ENCODE measurements around the gene BCL7A. TPM values are rescaled to one million over a fixed set of nuclear protein-coding genes. Genes with fewer than 3 reads are reported as not detected.
"Not testable (repeated sequence)": the region's sequence is repeated elsewhere in the genome, so short reads cannot be mapped to it uniquely, and the experiment has no call there.

The BCL7A gene
- polyA plus RNA-seq, 3 donors: 0.34 to 0.79 (median 0.56) TPM

GRCh38 chr12:122102331-122102730, 80.6 kb downstream of the BCL7A start:
- Histone ChIP-seq H3K4me1 (ENCODE audit: control insufficient read depth in 1 of 2, insufficient read depth in 2 of 2, low read length in 2 of 2) (peaks cover 60 to 61% of the 10 kb centered on the region in 2 donors), H3K36me3 (replicated peaks in 1 of 2; ENCODE audit: control insufficient read depth in 1 of 2, insufficient read depth in 2 of 2, low read length in 2 of 2) (no peaks in the 10 kb centered on the region), H3K9ac (ENCODE audit: insufficient read depth, low read length, poor library complexity, severe bottlenecking) (no peak overlapping the region), H3K27ac (ENCODE audit: low read depth in 1 of 2, low read length in 2 of 2) (no peak overlapping the region), H3K4me2 (replicated peaks; ENCODE audit: extremely low read depth, low read length, poor library complexity, severe bottlenecking) (no peak overlapping the region), H3K27me3 (ENCODE audit: control insufficient read depth in 2 of 2, insufficient read depth in 2 of 2, low read length in 2 of 2) (no peaks in the 10 kb centered on the region), H2AFZ (ENCODE audit: insufficient read depth, low read depth, low read length, poor library complexity, severe bottlenecking) (no peak overlapping the region), H3K9me3 (replicated peaks in 1 of 2; ENCODE audit: control insufficient read depth in 1 of 2, insufficient read depth in 1 of 2, low read length in 2 of 2) (no peaks in the 10 kb centered on the region), H3K79me2 (ENCODE audit: insufficient read depth, low read length) (peaks cover 97% of the 10 kb centered on the region), H4K20me1 (ENCODE audit: insufficient read depth, low read length) (peaks cover 99% of the 10 kb centered on the region), H3K4me3 (replicated peaks in 1 of 3; ENCODE audit: low read depth in 2 of 3, low read length in 3 of 3) (no peak overlapping the region)
- no peak for TF ChIP-seq CTCF (IDR thresholded peaks at IDR 0.05)
- H3K27ac Mint-ChIP-seq: no peak overlapping the region
- H3K36me3 Mint-ChIP-seq: peaks cover 8 to 19% of the 10 kb centered on the region in 2 donors
- WGBS (ENCODE audit: insufficient coverage): no CpG with 5 or more reads among the region's 3 CpGs
- H3K4me3 Mint-ChIP-seq: no peak overlapping the region
- DNase-seq: no peak
- no peaks in the 10 kb centered on the region for H3K27me3 Mint-ChIP-seq (ENCODE audit: low read depth in 3 of 3)
- intact Hi-C loops (cut with micrococcal nuclease): no loop called here
- peaks cover 71% of the 10 kb centered on the region for H3K4me1 Mint-ChIP-seq
- H3K9me3 Mint-ChIP-seq: peaks cover 0 to 3% (median 0%) of the 10 kb centered on the region in 7 donors

DNA sequence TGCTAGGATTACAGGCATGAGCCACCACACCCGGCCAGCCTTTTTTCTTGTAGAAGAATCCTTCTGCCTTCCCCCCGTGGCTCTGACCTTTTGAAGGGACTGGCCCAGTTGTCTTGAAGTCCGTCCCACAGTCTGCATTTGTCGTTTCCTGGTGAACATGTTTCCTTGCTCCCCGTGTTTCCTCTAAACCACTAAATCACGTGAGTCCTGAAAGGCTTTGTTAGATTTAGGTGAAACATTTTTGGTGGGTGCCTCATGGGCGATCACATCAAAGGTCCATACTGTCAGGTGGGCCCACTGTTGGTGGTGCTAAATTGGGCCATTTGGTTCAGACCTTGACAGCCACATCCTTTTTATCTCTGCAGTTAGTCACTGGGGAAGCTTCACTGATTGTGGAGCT, 83.2 kb downstream of the BCL7A start:
- peaks cover 97% of the 10 kb centered on the region for H3K79me2 ChIP-seq (ENCODE audit: insufficient read depth, low read length)
- no peaks in the 10 kb centered on the region for H3K27me3 Mint-ChIP-seq (ENCODE audit: low read depth in 3 of 3)

DNA sequence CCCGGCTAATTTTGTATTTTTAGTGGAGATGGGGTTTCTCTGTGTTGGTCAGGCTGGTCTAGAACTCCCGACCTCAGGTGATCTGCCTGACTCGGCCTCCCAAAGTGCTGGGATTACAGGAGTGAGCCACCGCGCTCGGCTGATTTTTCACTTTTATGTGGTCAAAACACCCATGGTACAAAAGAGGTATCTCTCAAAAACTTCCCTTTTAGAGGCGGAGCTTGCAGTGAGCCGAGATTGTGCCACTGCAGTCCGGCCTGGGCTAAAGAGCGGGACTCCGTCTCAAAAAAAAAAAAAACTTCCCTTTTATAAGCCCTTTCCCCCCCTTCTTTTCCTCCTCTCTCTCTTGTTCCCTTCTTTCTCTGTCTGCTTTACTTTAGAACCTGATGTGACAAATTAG, 83.8 kb downstream of the BCL7A start:
- peaks cover 97% of the 10 kb centered on the region for H3K79me2 ChIP-seq (ENCODE audit: insufficient read depth, low read length)
- H3K9ac ChIP-seq (ENCODE audit: insufficient read depth, low read length, poor library complexity, severe bottlenecking): peak overlapping the region; percentile 36
- Mint-ChIP-seq H3K36me3 (peaks cover 9 to 27% of the 10 kb centered on the region in 2 donors), H3K4me3 (peak overlapping the region; percentile 58 to 78), H3K27ac (peak overlapping the region; percentile 62 to 93 (median 89)), H3K4me1 (peaks cover 67% of the 10 kb centered on the region)
- peak overlapping the region; percentile 20 for H3K4me2 ChIP-seq (replicated peaks; ENCODE audit: extremely low read depth, low read length, poor library complexity, severe bottlenecking)
- H3K27me3 Mint-ChIP-seq (ENCODE audit: low read depth in 3 of 3); H3K9me3 Mint-ChIP-seq; H3K27me3 ChIP-seq (ENCODE audit: control insufficient read depth in 2 of 2, insufficient read depth in 2 of 2, low read length in 2 of 2); H2AFZ ChIP-seq (ENCODE audit: insufficient read depth, low read depth, low read length, poor library complexity, severe bottlenecking); H3K9me3 ChIP-seq (replicated peaks in 1 of 2; ENCODE audit: control insufficient read depth in 1 of 2, insufficient read depth in 1 of 2, low read length in 2 of 2); H3K36me3 ChIP-seq (replicated peaks in 1 of 2; ENCODE audit: control insufficient read depth in 1 of 2, insufficient read depth in 2 of 2, low read length in 2 of 2): not testable (repeated sequence)
- intact Hi-C loops (cut with micrococcal nuclease): loop anchor here in 1 of 2 donors (2.0 kb wide), 1 partner anchor 15 kb away; no protein-coding TSS in a partner anchor
- H4K20me1 ChIP-seq (ENCODE audit: insufficient read depth, low read length): peaks cover 99% of the 10 kb centered on the region
- H3K4me3 ChIP-seq (replicated peaks in 1 of 3; ENCODE audit: low read depth in 2 of 3, low read length in 3 of 3): peak overlapping the region in 2 of 3 experiments; percentile 8 to 54
- H3K27ac ChIP-seq (ENCODE audit: low read depth in 1 of 2, low read length in 2 of 2): peak overlapping the region; percentile 4 to 63
- DNase-seq: peak; percentile 30 to 62 (median 57)
- peaks cover 45% of the 10 kb centered on the region in 2 donors for H3K4me1 ChIP-seq (ENCODE audit: control insufficient read depth in 1 of 2, insufficient read depth in 2 of 2, low read length in 2 of 2)
- 11% methylated on average over 10 of the region's 11 CpGs for WGBS (ENCODE audit: insufficient coverage)

More for the DNA sequence above, 83.2 kb downstream of the BCL7A start:
- peak overlapping the region; percentile 4 to 63 for H3K27ac ChIP-seq (ENCODE audit: low read depth in 1 of 2, low read length in 2 of 2)
- H3K9ac ChIP-seq (ENCODE audit: insufficient read depth, low read length, poor library complexity, severe bottlenecking): no peak overlapping the region
- peak overlapping the region; percentile 20 for H3K4me2 ChIP-seq (replicated peaks; ENCODE audit: extremely low read depth, low read length, poor library complexity, severe bottlenecking)
- 17% methylated on average over 3 of the region's 7 CpGs for WGBS (ENCODE audit: insufficient coverage)
- H3K9me3 Mint-ChIP-seq: peaks cover 0 to 3% (median 0%) of the 10 kb centered on the region in 7 donors
- no peaks in the 10 kb centered on the region for H3K36me3 ChIP-seq (replicated peaks in 1 of 2; ENCODE audit: control insufficient read depth in 1 of 2, insufficient read depth in 2 of 2, low read length in 2 of 2)
- peaks cover 9 to 25% of the 10 kb centered on the region in 2 donors for H3K36me3 Mint-ChIP-seq
- intact Hi-C loops (cut with micrococcal nuclease): loop anchor here in 1 of 2 donors (2.0 kb wide), 1 partner anchor 14 kb away; no protein-coding TSS in a partner anchor
- H2AFZ ChIP-seq (ENCODE audit: insufficient read depth, low read depth, low read length, poor library complexity, severe bottlenecking): no peak overlapping the region
- peak overlapping the region; percentile 57 to 91 (median 88) for H3K27ac Mint-ChIP-seq
- no peak for DNase-seq
- H3K27me3 ChIP-seq (ENCODE audit: control insufficient read depth in 2 of 2, insufficient read depth in 2 of 2, low read length in 2 of 2): no peaks in the 10 kb centered on the region
- H3K9me3 ChIP-seq (replicated peaks in 1 of 2; ENCODE audit: control insufficient read depth in 1 of 2, insufficient read depth in 1 of 2, low read length in 2 of 2): no peaks in the 10 kb centered on the region
- peak overlapping the region in 1 of 2 donors; percentile 78 for H3K4me3 Mint-ChIP-seq
- H3K4me1 Mint-ChIP-seq: peaks cover 72% of the 10 kb centered on the region
- peak overlapping the region in 1 of 3 experiments; percentile 54 for H3K4me3 ChIP-seq (replicated peaks in 1 of 3; ENCODE audit: low read depth in 2 of 3, low read length in 3 of 3)
- peaks cover 99% of the 10 kb centered on the region for H4K20me1 ChIP-seq (ENCODE audit: insufficient read depth, low read length)
- H3K4me1 ChIP-seq (ENCODE audit: control insufficient read depth in 1 of 2, insufficient read depth in 2 of 2, low read length in 2 of 2): peaks cover 49 to 50% of the 10 kb centered on the region in 2 donors
- TF ChIP-seq CTCF (IDR thresholded peaks at IDR 0.05): no peak

Measured in CD14-positive monocyte (primary cell).